NT2/D1 (cell line): ENCODE results near the gene BICDL1.

Experiments used
- YY1 ChIP-seq: IDR thresholded peaks from 2 replicates; pipeline ENCODE4 v1.6.1; 2011; ENCODE audit not compliant: insufficient read length, insufficient read depth
- ZNF274 ChIP-seq: IDR thresholded peaks from 2 replicates; pipeline ENCODE4 v1.6.1; 2011; ENCODE audit warnings: mild to moderate bottlenecking, low read depth, low read length

DNA sequence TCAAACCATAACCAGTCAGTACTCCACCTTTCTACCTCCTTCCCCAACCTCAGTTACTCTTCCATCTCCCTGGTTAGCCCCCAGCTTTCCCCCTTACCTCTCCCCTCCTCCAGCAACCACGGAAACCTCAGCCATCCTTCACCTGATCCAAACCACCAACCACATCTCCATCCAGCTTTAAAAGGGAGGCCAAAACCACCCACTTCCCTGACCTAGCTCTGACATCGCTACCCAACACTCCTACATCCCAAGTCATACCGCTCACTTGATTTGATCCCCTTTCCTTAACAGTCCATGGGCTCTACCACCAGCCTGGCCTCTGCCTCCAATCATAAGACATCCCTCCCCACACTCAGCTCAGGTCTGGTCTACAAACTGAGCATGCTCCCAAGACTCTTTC, 126.0 kb downstream of the BICDL1 start:
- no peak for TF ChIP-seq ZNF274
- no peak for TF ChIP-seq YY1
